ENCODE data around the gene ME2.
A peak's percentile ranks its signal among the peaks of the same experiment; 100 is the strongest.
"Not testable (repeated sequence)": the region's sequence is repeated elsewhere in the genome, so short reads cannot be mapped to it uniquely, and the experiment has no call there.

Gene ME2

DNA sequence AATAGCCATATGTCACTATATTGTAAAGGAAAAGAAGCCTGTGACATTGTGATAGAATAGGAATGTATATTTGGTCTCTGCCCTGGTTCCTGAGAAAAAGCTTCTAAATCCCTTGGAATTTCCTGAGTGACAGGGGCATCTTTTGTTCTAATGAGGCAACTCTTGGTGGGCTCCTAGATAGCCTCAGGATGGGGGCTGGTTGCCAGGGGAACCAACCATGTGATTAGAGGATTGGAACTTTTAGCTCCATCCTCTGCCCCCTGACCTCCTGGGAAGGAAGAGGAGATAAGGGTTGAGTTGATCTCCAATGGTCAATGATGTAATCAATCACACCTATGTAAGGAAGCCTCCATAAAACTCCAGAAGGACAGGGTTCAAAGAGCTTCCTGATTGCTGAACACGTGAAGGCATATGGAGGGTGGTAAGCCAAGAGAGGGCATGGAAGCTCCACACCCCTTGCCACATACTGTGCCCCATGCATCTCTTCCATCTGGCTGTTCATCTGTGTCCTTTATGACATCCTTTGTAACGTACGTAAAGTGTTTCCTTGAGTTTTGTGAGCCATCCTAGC, 2.9 kb upstream of the ME2 start:
- TF ChIP-seq, protein P1, sequence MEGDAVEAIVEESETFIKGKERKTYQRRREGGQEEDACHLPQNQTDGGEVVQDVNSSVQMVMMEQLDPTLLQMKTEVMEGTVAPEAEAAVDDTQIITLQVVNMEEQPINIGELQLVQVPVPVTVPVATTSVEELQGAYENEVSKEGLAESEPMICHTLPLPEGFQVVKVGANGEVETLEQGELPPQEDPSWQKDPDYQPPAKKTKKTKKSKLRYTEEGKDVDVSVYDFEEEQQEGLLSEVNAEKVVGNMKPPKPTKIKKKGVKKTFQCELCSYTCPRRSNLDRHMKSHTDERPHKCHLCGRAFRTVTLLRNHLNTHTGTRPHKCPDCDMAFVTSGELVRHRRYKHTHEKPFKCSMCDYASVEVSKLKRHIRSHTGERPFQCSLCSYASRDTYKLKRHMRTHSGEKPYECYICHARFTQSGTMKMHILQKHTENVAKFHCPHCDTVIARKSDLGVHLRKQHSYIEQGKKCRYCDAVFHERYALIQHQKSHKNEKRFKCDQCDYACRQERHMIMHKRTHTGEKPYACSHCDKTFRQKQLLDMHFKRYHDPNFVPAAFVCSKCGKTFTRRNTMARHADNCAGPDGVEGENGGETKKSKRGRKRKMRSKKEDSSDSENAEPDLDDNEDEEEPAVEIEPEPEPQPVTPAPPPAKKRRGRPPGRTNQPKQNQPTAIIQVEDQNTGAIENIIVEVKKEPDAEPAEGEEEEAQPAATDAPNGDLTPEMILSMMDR (IDR thresholded peaks at IDR 0.05; ENCODE audit: extremely low read depth, missing control alignments): no peak
- no peak for DNase-seq (ENCODE audit: low spot score)

DNA sequence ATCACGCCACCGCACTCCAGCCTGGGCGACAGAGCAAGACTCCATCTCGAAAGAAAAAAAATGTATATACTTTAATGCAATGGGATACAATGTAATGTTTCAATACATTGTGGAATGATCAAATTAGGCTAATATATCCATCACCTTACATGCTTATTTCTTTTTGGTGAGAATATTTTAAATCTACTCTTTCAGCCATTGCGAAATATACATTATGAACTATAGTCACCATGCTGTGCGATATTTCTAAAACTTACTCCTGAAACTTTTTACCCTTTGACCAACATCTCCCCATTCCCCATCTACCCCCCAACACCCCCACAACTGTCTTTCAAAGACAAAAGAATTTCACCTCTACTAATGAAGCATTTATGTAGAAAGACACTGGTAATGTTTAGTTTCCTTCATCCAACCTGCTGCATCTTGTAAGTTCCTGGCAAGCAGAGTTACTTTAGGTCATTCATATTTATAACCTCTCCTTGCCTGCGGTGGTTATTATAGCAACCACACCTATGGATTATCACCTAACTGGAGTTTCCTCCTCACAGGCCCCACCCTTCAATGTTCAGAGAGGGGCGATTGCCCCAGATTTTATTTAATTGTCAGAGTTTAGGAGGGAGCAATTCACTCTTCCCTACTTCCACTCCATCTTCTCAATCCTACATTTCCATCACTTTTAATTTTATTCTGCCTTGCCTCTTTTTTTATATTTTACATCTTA, 1.2 kb upstream of the ME2 start:
- TF ChIP-seq, protein P1 (IDR thresholded peaks at IDR 0.05; ENCODE audit: extremely low read depth, missing control alignments): no peak
- DNase-seq (ENCODE audit: low spot score): no peak

DNA sequence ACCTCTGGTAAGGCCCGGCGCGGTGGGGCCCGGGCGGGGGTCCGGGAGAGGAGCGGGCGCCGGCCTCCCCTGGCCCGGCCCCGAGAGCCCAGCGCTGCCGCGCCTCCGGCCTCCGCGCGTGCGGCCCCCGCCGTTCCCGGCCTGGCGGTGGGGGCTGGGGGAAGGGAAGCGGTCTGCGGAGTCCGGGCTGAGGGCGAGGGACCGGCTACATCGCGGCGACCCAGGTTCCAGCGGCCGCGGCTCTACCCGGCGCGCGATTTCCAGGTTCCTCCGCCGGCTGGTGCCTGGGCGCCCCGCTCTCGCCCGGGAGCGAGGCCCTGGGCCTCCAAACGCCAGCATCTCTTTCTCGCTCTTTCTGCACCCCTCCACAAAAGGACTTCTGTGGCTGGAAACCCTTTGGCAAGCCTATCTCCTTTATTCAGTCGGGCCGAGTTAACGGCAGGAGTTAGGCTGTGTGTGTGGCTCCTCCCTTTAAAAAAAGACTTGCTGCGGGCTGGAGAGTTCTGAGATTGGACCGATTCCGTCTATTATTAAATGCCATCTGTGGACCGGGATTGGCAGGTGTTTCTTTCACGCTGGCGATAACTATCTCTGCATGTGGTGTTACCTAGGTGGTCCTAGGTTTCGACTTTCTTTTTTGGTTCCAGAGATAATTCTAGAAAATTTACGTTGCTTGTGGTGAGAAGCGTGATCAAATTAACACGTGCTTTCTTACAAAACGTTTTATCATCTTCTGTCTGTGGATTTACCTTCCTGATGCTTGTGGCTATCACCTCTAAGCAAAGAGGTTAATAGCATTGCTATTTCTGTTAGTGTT, 592 bp downstream of the ME2 start:
- TF ChIP-seq, protein P1 (IDR thresholded peaks at IDR 0.05; ENCODE audit: extremely low read depth, missing control alignments): no peak
- DNase-seq (ENCODE audit: low spot score): no peak

DNA sequence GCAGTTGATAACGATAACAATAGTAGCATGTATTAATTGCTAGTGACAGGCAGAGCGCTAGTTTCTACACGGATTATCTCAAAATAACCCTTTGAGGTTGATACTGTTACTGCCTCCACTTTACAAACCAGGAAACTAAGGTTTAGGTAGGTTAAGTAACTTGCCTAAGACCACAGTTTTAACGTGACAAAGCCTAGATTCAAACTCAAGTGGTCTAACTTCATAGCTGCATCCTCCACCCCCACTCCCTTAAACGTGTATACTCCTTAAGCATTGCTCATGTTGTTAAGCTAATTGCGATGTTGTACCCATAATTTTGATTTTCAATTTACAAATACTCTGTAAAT, 1.2 kb downstream of the ME2 start:
- DNase-seq (ENCODE audit: low spot score): peak; percentile 20
- TF ChIP-seq, protein P1 (IDR thresholded peaks at IDR 0.05; ENCODE audit: extremely low read depth, missing control alignments): no peak

DNA sequence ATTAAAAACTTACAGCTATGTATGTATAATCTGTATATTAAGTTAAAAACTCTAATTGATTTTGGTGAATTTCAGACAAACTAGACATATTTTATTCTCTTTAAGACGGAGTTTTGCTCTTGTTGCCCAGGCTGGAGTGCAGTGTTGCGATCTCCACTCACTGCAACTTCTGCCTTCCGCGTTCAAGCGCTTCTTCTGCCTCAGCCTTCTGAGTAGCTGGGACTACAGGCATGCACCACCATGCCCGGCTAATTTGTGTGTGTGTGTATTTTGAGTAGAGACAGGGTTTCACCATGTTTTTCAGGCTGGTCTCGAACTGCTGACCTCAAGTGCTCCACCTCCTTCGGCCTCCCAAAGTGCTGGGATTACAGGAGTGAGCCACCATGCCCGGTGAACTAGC, 2.0 kb downstream of the ME2 start:
- not testable (repeated sequence) for DNase-seq (ENCODE audit: low spot score)

DNA sequence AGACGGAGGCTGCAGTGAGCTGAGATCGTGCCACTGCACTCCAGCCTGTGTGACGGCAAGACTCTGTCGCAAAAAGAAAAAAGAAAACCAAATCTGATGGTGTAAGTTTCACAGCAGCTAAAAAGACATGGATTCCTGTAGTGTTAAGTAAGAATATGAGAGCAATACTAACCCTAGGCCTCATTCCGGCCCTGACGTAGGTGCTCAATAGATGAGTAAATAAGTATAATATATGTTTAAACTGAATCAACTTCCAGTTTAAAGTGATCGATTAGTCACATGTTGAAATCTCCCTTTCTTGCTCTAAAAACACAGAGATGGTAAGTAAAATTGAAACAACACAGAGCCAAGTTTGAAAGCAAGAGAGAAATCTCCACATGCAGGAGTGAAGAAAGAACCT, 8.0 kb downstream of the ME2 start:
- no peak for DNase-seq (ENCODE audit: low spot score)
- TF ChIP-seq, protein P1 (IDR thresholded peaks at IDR 0.05; ENCODE audit: extremely low read depth, missing control alignments): no peak

DNA sequence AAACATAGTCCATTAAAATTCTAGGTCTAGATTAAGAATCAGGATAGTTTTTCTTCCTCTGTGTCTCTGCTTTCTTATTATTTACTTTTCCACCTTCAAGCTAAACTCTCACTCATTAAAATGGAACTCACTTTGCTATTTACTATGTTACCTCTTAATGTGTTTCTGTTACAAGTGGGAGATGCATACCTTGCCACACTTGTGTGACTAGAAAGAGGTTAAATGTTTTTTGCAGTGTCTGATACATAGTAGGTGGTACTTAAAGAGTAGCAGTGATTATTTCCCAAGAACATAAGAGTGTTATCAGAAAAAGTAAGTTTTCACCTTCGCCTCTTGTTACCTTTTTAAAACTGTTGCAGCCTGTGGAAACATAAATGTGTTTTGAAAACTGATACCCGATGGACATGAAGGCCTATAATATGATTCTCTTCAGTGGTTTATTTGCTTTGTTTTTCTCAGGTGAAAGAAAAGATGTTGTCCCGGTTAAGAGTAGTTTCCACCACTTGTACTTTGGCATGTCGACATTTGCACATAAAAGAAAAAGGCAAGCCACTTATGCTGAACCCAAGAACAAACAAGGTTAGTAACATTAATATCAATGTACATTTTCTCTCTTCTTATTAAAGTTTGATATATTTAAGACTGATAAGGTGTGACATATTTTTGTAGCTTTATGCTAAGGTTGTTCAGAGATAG, 16.6 kb downstream of the ME2 start:
- TF ChIP-seq, protein P1 (IDR thresholded peaks at IDR 0.05; ENCODE audit: extremely low read depth, missing control alignments): no peak
- DNase-seq (ENCODE audit: low spot score): no peak
